NCI-H510A (cell line): ENCODE measurements around the gene VSX2.

Experiments used
- DNase-seq: peaks from one replicate; lab custom pipeline; 2025; lab: John Stamatoyannopoulos, UW

VSX2 gene

GRCh38 chr14:74302634-74303569 is 63.7 kb downstream of the VSX2 start, which contains the start of gene ABCD4:
ABCD4 (minus strand) TSS chr14:74302934; CDS start chr14:74302912, 22 bp downstream.
- peak; percentile 94 for DNase-seq

DNA sequence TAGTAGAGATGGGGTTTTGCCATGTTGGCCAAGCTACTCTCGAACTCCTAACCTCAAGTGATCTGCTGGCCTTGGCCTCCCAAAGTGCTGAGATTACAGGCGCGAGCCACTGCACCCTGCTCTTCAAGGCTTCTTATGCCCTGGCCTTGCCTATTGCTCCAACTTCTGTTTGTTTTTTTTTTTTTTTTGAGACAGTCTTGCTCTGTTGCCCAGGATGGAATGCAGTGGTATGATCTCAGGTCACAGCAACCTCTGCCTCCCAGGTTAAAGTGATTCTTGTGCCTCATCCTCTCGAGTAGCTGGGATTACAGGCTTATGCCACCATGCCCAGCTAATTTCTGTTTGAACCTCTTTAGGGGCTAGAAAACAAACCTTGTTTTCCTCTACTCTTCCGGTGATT is 69.4 kb downstream of the VSX2 start:
- DNase-seq, result no peak

DNA sequence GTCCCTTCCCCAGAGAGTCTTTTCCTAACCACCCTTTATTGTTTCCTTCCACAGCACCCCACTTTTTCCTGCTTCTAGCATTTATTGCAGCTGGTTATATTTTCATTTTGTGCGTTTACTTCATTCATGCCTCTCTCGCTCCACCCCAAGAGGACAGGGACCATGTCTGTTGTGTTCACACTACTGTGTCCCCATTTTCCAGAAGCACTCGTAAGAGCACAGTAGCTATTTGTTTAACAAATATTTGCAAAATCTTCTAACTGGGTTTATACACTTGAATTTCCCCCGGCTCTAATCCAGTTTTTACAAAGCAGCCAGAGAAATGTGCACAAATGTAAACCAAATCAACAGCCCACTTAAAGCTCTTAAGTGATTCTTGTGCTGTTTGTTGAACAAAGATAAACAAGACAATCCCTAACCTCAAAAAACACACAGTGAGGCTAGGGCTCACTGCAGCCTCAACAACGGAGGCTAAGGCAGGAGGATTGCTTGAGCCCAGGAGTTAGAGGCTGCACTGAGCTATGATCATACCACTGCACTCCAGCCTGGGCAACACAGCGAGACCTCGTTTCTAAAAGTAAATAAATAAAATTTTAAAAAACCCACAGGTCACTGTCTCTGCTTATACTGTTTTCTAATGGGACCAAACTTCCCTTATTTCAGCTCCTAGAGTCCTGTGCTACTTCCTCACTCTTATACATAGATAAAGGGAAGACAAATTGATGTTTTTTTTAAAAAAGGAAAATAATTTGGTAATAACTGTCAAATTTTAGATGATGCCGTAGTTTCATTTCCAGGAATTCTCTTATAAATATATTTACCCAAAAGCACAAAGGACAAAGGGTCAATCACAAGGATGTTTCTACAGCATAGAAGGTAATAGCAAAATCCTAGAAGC is 70.1 kb downstream of the VSX2 start:
- DNase-seq, result no peak

GRCh38 chr14:74312161-74312560 is 72.9 kb downstream of the VSX2 start:
- DNase-seq, result no peak
